MM.1S (cell line): ENCODE measurements around the gene CPA3.

Experiments used
- EZH2 ChIP-seq: fragments of 300-600 bp; sonication (generic); optimal IDR thresholded peaks from 2 replicates; pipeline ENCODE3; 2017; ENCODE audit warnings: low read depth, mild to moderate bottlenecking, antibody characterized with exemption, low read length, mixed read lengths
- EZH2phosphoT487 ChIP-seq: fragments of 300-600 bp; sonication (generic); IDR thresholded peaks from 2 replicates; pipeline ENCODE4 v1.6.1; 2018; ENCODE audit warnings: antibody characterized with exemption, low read length
- TF ChIP-seq, protein P1 (sequence below): fragments of 300-600 bp; sonication (generic); IDR thresholded peaks from 2 replicates; pipeline ENCODE4 v1.5.1; 2016; ENCODE audit warnings: antibody characterized with exemption, low read length, mixed read lengths

DNA sequence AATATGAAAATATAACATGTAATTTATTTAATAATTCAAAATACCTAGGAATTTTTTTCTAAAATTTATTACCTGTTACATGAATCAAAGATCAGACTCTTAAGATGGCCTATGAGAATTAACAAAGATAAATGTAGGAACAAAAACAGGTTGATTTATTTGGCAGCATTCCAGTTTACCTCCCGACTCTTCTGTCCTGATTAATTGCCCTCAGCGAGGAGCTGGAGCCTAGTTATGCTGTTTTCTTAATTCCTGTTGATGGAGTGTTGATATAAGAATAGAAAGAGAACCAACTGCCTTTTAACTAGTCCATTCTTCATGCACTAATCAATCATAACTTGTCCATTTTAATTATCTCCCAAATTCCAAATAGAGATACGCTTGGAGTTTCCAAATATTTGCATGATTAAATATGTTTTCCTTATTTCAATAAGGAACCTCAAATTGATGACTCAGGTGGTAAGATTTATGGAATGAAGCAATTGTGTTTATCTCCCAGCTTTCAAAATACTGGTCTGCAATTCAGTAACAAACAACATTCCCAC lies 48.0 kb upstream of the CPA3 start:
- TF ChIP-seq, protein P1, sequence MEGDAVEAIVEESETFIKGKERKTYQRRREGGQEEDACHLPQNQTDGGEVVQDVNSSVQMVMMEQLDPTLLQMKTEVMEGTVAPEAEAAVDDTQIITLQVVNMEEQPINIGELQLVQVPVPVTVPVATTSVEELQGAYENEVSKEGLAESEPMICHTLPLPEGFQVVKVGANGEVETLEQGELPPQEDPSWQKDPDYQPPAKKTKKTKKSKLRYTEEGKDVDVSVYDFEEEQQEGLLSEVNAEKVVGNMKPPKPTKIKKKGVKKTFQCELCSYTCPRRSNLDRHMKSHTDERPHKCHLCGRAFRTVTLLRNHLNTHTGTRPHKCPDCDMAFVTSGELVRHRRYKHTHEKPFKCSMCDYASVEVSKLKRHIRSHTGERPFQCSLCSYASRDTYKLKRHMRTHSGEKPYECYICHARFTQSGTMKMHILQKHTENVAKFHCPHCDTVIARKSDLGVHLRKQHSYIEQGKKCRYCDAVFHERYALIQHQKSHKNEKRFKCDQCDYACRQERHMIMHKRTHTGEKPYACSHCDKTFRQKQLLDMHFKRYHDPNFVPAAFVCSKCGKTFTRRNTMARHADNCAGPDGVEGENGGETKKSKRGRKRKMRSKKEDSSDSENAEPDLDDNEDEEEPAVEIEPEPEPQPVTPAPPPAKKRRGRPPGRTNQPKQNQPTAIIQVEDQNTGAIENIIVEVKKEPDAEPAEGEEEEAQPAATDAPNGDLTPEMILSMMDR = no peak
- TF ChIP-seq EZH2 = no peak
- TF ChIP-seq EZH2phosphoT487 = no peak
